OCI-LY1 (cell line): ENCODE results near the gene PPIF.

Source experiments
- H2AFZ ChIP-seq: fragments of 200-600 bp; sonication (generic), shearing (Covaris generic); 2 replicates; pipeline ENCODE4 v1.6.0; 2014; ENCODE audit warnings: antibody characterized with exemption, mild to moderate bottlenecking, low read length
- H3F3A ChIP-seq: fragments of 200-600 bp; sonication (generic), shearing (Covaris generic); 2 replicates; pipeline ENCODE4 v1.6.0; 2014; ENCODE audit warnings: mild to moderate bottlenecking, antibody characterized with exemption, low read length, moderate library complexity; ENCODE audit not compliant: insufficient read depth
- H3K27ac ChIP-seq: fragments of 200-600 bp; sonication (generic); 2 replicates; pipeline ENCODE4 v1.5.1; 2014; ENCODE audit warnings: low read length, mixed run types, mild to moderate bottlenecking, low read depth; ENCODE audit not compliant: poor library complexity, severe bottlenecking
- H3K27me3 ChIP-seq: fragments of 200-600 bp; sonication (generic); 2 replicates; pipeline ENCODE4 v1.6.0; 2014; ENCODE audit warnings: antibody characterized with exemption, mild to moderate bottlenecking, low read length, moderate library complexity; ENCODE audit not compliant: insufficient read depth
- H3K36me3 ChIP-seq: fragments of 200-600 bp; sonication (generic); 2 replicates; pipeline ENCODE4 v1.6.1; 2014; ENCODE audit warnings: mild to moderate bottlenecking, antibody characterized with exemption, low read length, moderate library complexity, mixed read lengths; ENCODE audit not compliant: insufficient read depth
- H3K4me1 ChIP-seq: fragments of 200-600 bp; sonication (generic); 2 replicates; pipeline ENCODE4 v1.5.1; 2014; ENCODE audit warnings: mild to moderate bottlenecking, low read length, moderate library complexity; ENCODE audit not compliant: insufficient read depth, severe bottlenecking
- H3K4me2 ChIP-seq: fragments of 200-600 bp; sonication (generic), shearing (Covaris generic); 2 replicates; pipeline ENCODE4 v1.6.1; 2014; ENCODE audit warnings: low read length
- H3K4me3 ChIP-seq: fragments of 200-600 bp; sonication (generic); 2 replicates; pipeline ENCODE4 v1.5.1; 2014; ENCODE audit warnings: low read length, low read depth, mild to moderate bottlenecking, mixed read lengths; ENCODE audit not compliant: poor library complexity, severe bottlenecking
- H3K79me2 ChIP-seq: fragments of 200-600 bp; shearing (Covaris generic); 2 replicates; pipeline ENCODE4 v1.6.1; 2016; ENCODE audit warnings: mixed run types, low read length, mixed read lengths; ENCODE audit not compliant: insufficient read depth
- H3K9ac ChIP-seq: fragments of 200-600 bp; sonication (generic), shearing (Covaris generic); 2 replicates; pipeline ENCODE4 v1.6.1; 2014; ENCODE audit warnings: mild to moderate bottlenecking, low read length, mixed read lengths
- H3K9me2 ChIP-seq: fragments of 200-600 bp; sonication (generic), shearing (Covaris generic); 2 replicates; pipeline ENCODE4 v1.6.1; 2014; ENCODE audit warnings: low read depth, mild to moderate bottlenecking, low read length, mixed read lengths
- H3K9me3 ChIP-seq: fragments of 200-600 bp; shearing (Covaris generic); 2 replicates; pipeline ENCODE4 v1.6.1; 2014; ENCODE audit warnings: low read length, mixed read lengths
- H4K20me1 ChIP-seq: fragments of 200-600 bp; sonication (generic), shearing (Covaris generic); 2 replicates; pipeline ENCODE4 v1.6.0; 2016; ENCODE audit warnings: mild to moderate bottlenecking, low read length; ENCODE audit not compliant: insufficient read depth
- EZH2 ChIP-seq: fragments of 200-600 bp; sonication (generic), shearing (Covaris generic); IDR thresholded peaks from 2 replicates; pipeline ENCODE4 v1.8.0; 2017; ENCODE audit warnings: borderline replicate concordance, mixed run types, mild to moderate bottlenecking, antibody characterized with exemption, low read length, moderate library complexity, mixed read lengths
- TF ChIP-seq, protein P1 (sequence below): fragments of 200-600 bp; sonication (generic), shearing (Covaris generic); IDR thresholded peaks from 2 replicates; pipeline ENCODE4 v1.5.1; 2017; ENCODE audit warnings: mild to moderate bottlenecking, antibody characterized with exemption, low read length, moderate library complexity, mixed read lengths

Gene PPIF

DNA sequence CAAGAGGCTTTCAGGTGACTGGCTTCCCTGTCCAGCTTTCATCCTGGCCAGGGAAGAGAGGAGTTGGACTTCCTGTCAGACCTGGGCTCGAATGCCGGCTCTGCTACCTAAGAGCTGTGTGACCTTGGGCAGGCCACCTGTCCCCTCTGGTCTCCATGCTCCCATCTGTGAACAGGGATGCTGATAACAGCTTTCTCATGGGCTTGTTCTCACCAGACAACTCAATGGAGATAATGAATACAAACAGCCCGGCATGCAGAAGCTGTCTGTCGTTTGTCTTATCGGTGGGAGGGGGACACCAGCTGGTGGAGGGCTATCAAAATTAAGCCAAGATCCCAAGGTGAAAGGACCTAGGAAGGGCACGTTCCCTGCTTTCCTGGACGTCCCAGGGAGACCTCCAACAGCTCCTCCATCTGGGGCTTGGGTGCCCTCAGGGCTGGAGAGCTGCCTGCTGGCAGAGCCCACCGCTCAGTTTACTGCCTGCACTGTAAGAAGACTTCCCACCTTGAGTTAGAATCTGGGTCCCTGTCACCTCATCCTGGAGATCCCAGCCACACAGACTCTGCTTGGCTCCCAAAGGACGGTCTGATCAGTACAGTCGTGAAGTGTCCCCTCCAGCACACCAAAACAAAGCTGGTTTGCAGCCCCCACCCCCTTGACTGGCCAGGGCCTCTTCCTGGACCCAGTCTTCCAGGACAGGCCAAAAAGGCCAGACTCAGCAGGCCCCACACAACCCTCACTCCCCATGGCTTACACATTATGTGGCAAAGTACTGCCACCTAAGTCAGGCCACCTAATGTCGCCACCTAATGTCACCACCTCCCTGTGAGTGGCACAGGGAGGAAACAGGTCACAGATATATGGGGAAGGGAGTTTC lies 40.9 kb downstream of the PPIF start:
- Histone ChIP-seq H3K9ac (no peak overlapping the region), H3K4me2 (no peak overlapping the region), H3K4me1 (no peaks in the 10 kb centered on the region), H3K36me3 (no peaks in the 10 kb centered on the region), H3K27ac (no peak overlapping the region), H4K20me1 (no peaks in the 10 kb centered on the region), H3K9me3 (no peaks in the 10 kb centered on the region), H3K27me3 (no peaks in the 10 kb centered on the region), H3F3A (no peaks in the 10 kb centered on the region), H3K9me2 (no peaks in the 10 kb centered on the region), H3K4me3 (no peak overlapping the region), H2AFZ (no peak overlapping the region), H3K79me2 (no peaks in the 10 kb centered on the region)
- TF ChIP-seq, protein P1, sequence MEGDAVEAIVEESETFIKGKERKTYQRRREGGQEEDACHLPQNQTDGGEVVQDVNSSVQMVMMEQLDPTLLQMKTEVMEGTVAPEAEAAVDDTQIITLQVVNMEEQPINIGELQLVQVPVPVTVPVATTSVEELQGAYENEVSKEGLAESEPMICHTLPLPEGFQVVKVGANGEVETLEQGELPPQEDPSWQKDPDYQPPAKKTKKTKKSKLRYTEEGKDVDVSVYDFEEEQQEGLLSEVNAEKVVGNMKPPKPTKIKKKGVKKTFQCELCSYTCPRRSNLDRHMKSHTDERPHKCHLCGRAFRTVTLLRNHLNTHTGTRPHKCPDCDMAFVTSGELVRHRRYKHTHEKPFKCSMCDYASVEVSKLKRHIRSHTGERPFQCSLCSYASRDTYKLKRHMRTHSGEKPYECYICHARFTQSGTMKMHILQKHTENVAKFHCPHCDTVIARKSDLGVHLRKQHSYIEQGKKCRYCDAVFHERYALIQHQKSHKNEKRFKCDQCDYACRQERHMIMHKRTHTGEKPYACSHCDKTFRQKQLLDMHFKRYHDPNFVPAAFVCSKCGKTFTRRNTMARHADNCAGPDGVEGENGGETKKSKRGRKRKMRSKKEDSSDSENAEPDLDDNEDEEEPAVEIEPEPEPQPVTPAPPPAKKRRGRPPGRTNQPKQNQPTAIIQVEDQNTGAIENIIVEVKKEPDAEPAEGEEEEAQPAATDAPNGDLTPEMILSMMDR = no peak
- no peak for TF ChIP-seq EZH2

DNA sequence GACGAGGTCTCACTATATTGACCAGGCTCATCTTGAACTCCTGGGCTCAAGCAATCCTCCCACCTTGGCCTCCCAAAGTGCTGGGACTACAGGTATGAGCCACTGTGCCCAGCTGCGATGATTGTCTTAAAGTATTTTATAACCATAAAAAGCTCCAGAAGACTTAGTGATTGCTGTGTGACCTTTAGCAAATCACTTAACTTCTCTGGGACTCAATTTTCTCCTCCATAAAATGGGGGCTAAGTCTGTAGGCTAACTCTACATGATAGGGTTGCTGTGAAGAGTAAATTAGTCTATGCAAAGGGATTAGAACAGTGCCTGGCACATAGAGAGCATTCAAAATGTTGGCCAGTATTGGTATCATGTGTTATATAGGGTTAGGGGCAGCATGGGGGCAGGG lies 42.8 kb downstream of the PPIF start:
- TF ChIP-seq EZH2 = no peak
- TF ChIP-seq, protein P1 = no peak
- H3K9me2 ChIP-seq = no peaks in the 10 kb centered on the region
- no peaks in the 10 kb centered on the region for H3K4me1 ChIP-seq
- H3K36me3 ChIP-seq = no peaks in the 10 kb centered on the region
- H3K9me3 ChIP-seq = no peaks in the 10 kb centered on the region
- H3F3A ChIP-seq = no peaks in the 10 kb centered on the region
- no peak overlapping the region for H3K27ac ChIP-seq
- H4K20me1 ChIP-seq = no peaks in the 10 kb centered on the region
- H3K79me2 ChIP-seq = no peaks in the 10 kb centered on the region
- no peak overlapping the region for H2AFZ ChIP-seq
- H3K9ac ChIP-seq = no peak overlapping the region
- H3K27me3 ChIP-seq = no peaks in the 10 kb centered on the region
- no peak overlapping the region for H3K4me2 ChIP-seq
- H3K4me3 ChIP-seq = no peak overlapping the region

DNA sequence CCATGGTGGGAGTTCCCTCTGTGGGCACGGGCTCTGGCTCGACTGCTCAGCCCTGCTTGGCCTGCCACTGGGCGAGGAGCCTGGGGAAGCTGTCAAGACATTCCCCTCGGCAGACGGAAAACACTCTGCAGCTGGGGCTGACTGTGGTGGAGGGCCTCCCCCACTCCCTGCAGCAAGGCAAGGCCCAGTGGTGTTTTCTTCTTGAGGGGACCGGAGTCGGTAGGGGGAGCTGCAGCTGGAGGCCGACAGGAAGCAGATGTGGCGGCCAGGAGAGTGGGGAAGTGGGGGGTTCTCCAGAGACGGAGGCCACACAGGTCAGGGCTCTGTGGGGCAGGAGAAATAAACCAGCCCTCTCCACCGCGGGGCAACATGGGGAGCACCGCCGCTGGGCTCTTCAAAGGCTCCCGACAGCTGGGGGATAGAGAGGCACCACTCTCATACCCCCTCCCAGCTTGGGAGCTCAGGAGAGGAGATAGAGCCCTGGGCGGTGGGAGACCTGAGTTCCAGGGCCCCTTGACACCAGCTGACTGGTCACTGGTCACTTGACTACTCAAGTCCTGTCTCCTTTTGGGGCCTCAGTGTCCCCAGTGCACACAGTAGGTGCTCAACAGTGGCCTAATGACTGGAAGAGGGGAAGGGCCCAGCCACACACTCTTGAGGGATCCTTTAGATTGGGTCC lies 43.4 kb downstream of the PPIF start:
- no peaks in the 10 kb centered on the region for H3K9me3 ChIP-seq
- no peaks in the 10 kb centered on the region for H4K20me1 ChIP-seq
- H2AFZ ChIP-seq = no peak overlapping the region
- no peaks in the 10 kb centered on the region for H3F3A ChIP-seq
- no peak for TF ChIP-seq EZH2
- TF ChIP-seq, protein P1 = peak; percentile 44
- H3K4me1 ChIP-seq = no peaks in the 10 kb centered on the region
- no peak overlapping the region for H3K9ac ChIP-seq
- H3K4me2 ChIP-seq = no peak overlapping the region
- no peak overlapping the region for H3K4me3 ChIP-seq
- no peaks in the 10 kb centered on the region for H3K36me3 ChIP-seq
- no peaks in the 10 kb centered on the region for H3K79me2 ChIP-seq
- H3K9me2 ChIP-seq = no peaks in the 10 kb centered on the region
- H3K27ac ChIP-seq = no peak overlapping the region
- no peaks in the 10 kb centered on the region for H3K27me3 ChIP-seq
